Type B pancreatic cell (in vitro differentiated cells): ENCODE data around the gene ACSF3. TPM values are rescaled to one million over a fixed set of nuclear protein-coding genes. Genes with fewer than 3 reads are reported as not detected.

Experiments
- DNase-seq: peaks from one replicate; pipeline ENCODE4 v3.0.0; 2021; ENCODE audit warnings: mixed read lengths; ENCODE audit not compliant: unreplicated experiment; ENCODE audit errors: extremely low spot score
- H3K27ac Mint-ChIP-seq: 2 replicates; pipeline ENCODE4 v1.8.0; 2021; ENCODE audit warnings: mild to moderate bottlenecking, mixed read lengths
- H3K27me3 Mint-ChIP-seq: 2 replicates; pipeline ENCODE4 v1.8.0; 2021; ENCODE audit warnings: mixed read lengths
- H3K36me3 Mint-ChIP-seq: 2 replicates; pipeline ENCODE4 v1.8.0; 2021; ENCODE audit warnings: mixed read lengths
- H3K4me1 Mint-ChIP-seq: one replicate; pipeline ENCODE4 v1.8.0; 2021; ENCODE audit warnings: mixed read lengths; ENCODE audit not compliant: unreplicated experiment
- H3K4me3 Mint-ChIP-seq: 2 replicates; pipeline ENCODE4 v1.8.0; 2021; ENCODE audit warnings: mild to moderate bottlenecking, mixed read lengths
- H3K9me3 Mint-ChIP-seq: 2 replicates; pipeline ENCODE4 v1.8.0; 2021; ENCODE audit warnings: mixed read lengths
- total RNA-seq: library from RNA; stranded (reverse); gene quantifications from 2 replicates; pipeline ENCODE4 v1.2.1, GENCODE V29; 2021; ENCODE audit warnings: low replicate concordance
- TF ChIP-seq, protein P1 (sequence below): fragments of 200-600 bp; sonication (generic); conservative IDR thresholded peaks from 2 replicates; pipeline ENCODE4 v1.5.0; 2021; ENCODE audit warnings: antibody characterized with exemption, mild to moderate bottlenecking

ACSF3 gene
- total RNA-seq, 1 donor from 2014 or later = 29.0 TPM

- Mint-ChIP-seq H3K27ac (no peak overlapping the region), H3K36me3 (no peaks in the 10 kb centered on the region), H3K4me3 (no peak overlapping the region), H3K9me3 (no peaks in the 10 kb centered on the region), H3K27me3 (no peaks in the 10 kb centered on the region), H3K4me1 (no peaks in the 10 kb centered on the region)
- TF ChIP-seq, protein P1, sequence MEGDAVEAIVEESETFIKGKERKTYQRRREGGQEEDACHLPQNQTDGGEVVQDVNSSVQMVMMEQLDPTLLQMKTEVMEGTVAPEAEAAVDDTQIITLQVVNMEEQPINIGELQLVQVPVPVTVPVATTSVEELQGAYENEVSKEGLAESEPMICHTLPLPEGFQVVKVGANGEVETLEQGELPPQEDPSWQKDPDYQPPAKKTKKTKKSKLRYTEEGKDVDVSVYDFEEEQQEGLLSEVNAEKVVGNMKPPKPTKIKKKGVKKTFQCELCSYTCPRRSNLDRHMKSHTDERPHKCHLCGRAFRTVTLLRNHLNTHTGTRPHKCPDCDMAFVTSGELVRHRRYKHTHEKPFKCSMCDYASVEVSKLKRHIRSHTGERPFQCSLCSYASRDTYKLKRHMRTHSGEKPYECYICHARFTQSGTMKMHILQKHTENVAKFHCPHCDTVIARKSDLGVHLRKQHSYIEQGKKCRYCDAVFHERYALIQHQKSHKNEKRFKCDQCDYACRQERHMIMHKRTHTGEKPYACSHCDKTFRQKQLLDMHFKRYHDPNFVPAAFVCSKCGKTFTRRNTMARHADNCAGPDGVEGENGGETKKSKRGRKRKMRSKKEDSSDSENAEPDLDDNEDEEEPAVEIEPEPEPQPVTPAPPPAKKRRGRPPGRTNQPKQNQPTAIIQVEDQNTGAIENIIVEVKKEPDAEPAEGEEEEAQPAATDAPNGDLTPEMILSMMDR = no peak
- no peak for DNase-seq
Observed at GRCh38 chr16:89140401-89140800, 46.7 kb downstream of the ACSF3 start.

GRCh38 chr16:89140981-89141883 is 47.6 kb downstream of the ACSF3 start:
- no peak for DNase-seq
- no peak overlapping the region for H3K27ac Mint-ChIP-seq
- H3K9me3 Mint-ChIP-seq = no peaks in the 10 kb centered on the region
- no peaks in the 10 kb centered on the region for H3K36me3 Mint-ChIP-seq
- no peak overlapping the region for H3K4me3 Mint-ChIP-seq
- no peaks in the 10 kb centered on the region for H3K4me1 Mint-ChIP-seq
- H3K27me3 Mint-ChIP-seq = no peaks in the 10 kb centered on the region
- TF ChIP-seq, protein P1 = no peak

- TF ChIP-seq, protein P1 = no peak
- Mint-ChIP-seq H3K36me3 (no peaks in the 10 kb centered on the region), H3K4me1 (no peaks in the 10 kb centered on the region), H3K27ac (no peak overlapping the region), H3K9me3 (no peaks in the 10 kb centered on the region), H3K4me3 (no peak overlapping the region), H3K27me3 (no peaks in the 10 kb centered on the region)
- DNase-seq = no peak
Observed at GRCh38 chr16:89141884-89142267, 48.2 kb downstream of the ACSF3 start.

- Mint-ChIP-seq H3K27me3 (no peaks in the 10 kb centered on the region), H3K36me3 (peaks cover 2% of the 10 kb centered on the region), H3K4me3 (no peak overlapping the region), H3K9me3 (no peaks in the 10 kb centered on the region), H3K27ac (no peak overlapping the region), H3K4me1 (no peaks in the 10 kb centered on the region)
- TF ChIP-seq, protein P1 = no peak
- no peak for DNase-seq
Observed at GRCh38 chr16:89142474-89143195, 49.0 kb downstream of the ACSF3 start.

DNA sequence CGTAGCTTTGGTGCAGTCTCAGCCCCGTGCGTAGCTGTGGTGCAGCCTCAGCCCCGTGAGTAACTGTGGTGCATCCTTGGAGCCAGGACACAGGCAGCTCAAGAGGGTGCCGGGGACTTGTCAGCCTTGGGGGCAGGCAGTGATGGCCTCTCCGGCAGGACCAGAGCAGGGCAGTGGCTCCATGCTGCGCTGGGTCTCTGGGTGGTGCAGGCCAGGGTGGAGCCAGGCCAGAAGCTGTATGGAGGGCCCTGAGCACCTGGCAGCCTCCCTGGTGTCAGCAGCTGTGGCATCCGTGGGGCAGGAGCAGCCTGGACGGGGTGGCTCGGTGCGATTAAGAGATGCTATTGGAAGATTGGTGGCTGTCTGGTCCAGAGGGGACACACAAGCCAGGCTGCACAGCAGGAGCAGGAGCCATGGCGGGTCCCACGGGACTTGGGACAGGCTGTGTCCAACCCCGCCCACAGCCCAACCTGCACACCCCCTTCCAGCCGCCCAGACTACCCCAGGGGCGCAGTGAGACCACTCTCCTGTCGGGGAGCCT is 49.6 kb downstream of the ACSF3 start:
- no peaks in the 10 kb centered on the region for H3K9me3 Mint-ChIP-seq
- no peak for DNase-seq
- H3K4me3 Mint-ChIP-seq = no peak overlapping the region
- TF ChIP-seq, protein P1 = no peak
- no peaks in the 10 kb centered on the region for H3K27me3 Mint-ChIP-seq
- no peaks in the 10 kb centered on the region for H3K4me1 Mint-ChIP-seq
- no peak overlapping the region for H3K27ac Mint-ChIP-seq
- H3K36me3 Mint-ChIP-seq = peaks cover 4% of the 10 kb centered on the region
